Measurements from ENCODE around the gene GSTA3. TPM values are rescaled to one million over a fixed set of nuclear protein-coding genes. Genes with fewer than 3 reads are reported as not detected.
"Not testable (repeated sequence)": the region's sequence is repeated elsewhere in the genome, so short reads cannot be mapped to it uniquely, and the experiment has no call there.

Gene GSTA3
- total RNA-seq, 1 donor from 2014 or later = not detected

- H3K4me1 Mint-ChIP-seq (ENCODE audit: low read depth) = peaks cover 25% of the 10 kb centered on the region
- not testable (repeated sequence) for H3K36me3 Mint-ChIP-seq (ENCODE audit: insufficient read depth); H3K9me3 Mint-ChIP-seq (ENCODE audit: low read depth); DNase-seq (ENCODE audit: low spot score, unreplicated experiment); H3K27me3 Mint-ChIP-seq; H3K4me3 Mint-ChIP-seq (ENCODE audit: low read depth)
- H3K27ac Mint-ChIP-seq = peak overlapping the region; percentile 26
These were observed 8.7 kb upstream of the GSTA3 start for GRCh38 chr6:52918027-52918686.

- Mint-ChIP-seq H3K27me3 (no peaks in the 10 kb centered on the region), H3K36me3 (ENCODE audit: insufficient read depth) (no peaks in the 10 kb centered on the region), H3K4me1 (ENCODE audit: low read depth) (peaks cover 12% of the 10 kb centered on the region), H3K27ac (no peak overlapping the region), H3K4me3 (ENCODE audit: low read depth) (no peak overlapping the region), H3K9me3 (ENCODE audit: low read depth) (no peaks in the 10 kb centered on the region)
- no peak for TF ChIP-seq CTCF (IDR thresholded peaks at IDR 0.05; ENCODE audit: unreplicated experiment)
- no peak for DNase-seq (ENCODE audit: low spot score, unreplicated experiment)
These were observed 5.0 kb upstream of the GSTA3 start for GRCh38 chr6:52914516-52914915.

GRCh38 chr6:52910091-52910490 lies 593 bp upstream of the GSTA3 start:
- H3K9me3 Mint-ChIP-seq (ENCODE audit: low read depth) = peaks cover 4% of the 10 kb centered on the region
- no peaks in the 10 kb centered on the region for H3K36me3 Mint-ChIP-seq (ENCODE audit: insufficient read depth)
- H3K27me3 Mint-ChIP-seq = no peaks in the 10 kb centered on the region
- H3K4me3 Mint-ChIP-seq (ENCODE audit: low read depth) = no peak overlapping the region
- no peak for TF ChIP-seq CTCF (IDR thresholded peaks at IDR 0.05; ENCODE audit: unreplicated experiment)
- no peak for DNase-seq (ENCODE audit: low spot score, unreplicated experiment)
- H3K4me1 Mint-ChIP-seq (ENCODE audit: low read depth) = no peaks in the 10 kb centered on the region
- H3K27ac Mint-ChIP-seq = no peak overlapping the region

- Mint-ChIP-seq H3K4me3 (ENCODE audit: low read depth) (no peak overlapping the region), H3K36me3 (ENCODE audit: insufficient read depth) (no peaks in the 10 kb centered on the region), H3K27me3 (no peaks in the 10 kb centered on the region), H3K9me3 (ENCODE audit: low read depth) (peaks cover 4% of the 10 kb centered on the region), H3K27ac (no peak overlapping the region), H3K4me1 (ENCODE audit: low read depth) (no peaks in the 10 kb centered on the region)
- TF ChIP-seq CTCF (IDR thresholded peaks at IDR 0.05; ENCODE audit: unreplicated experiment) = no peak
- DNase-seq (ENCODE audit: low spot score, unreplicated experiment) = no peak
These were observed 367 bp downstream of the GSTA3 start for GRCh38 chr6:52909131-52909530.

- no peaks in the 10 kb centered on the region for H3K27me3 Mint-ChIP-seq
- peaks cover 4% of the 10 kb centered on the region for H3K9me3 Mint-ChIP-seq (ENCODE audit: low read depth)
- H3K4me3 Mint-ChIP-seq (ENCODE audit: low read depth) = no peak overlapping the region
- no peak overlapping the region for H3K27ac Mint-ChIP-seq
- no peak for DNase-seq (ENCODE audit: low spot score, unreplicated experiment)
- no peaks in the 10 kb centered on the region for H3K4me1 Mint-ChIP-seq (ENCODE audit: low read depth)
- no peaks in the 10 kb centered on the region for H3K36me3 Mint-ChIP-seq (ENCODE audit: insufficient read depth)
- TF ChIP-seq CTCF (IDR thresholded peaks at IDR 0.05; ENCODE audit: unreplicated experiment) = no peak
These were observed 972 bp downstream of the GSTA3 start for GRCh38 chr6:52908526-52908925.

GRCh38 chr6:52904562-52905279 lies 4.8 kb downstream of the GSTA3 start:
- no peak overlapping the region for H3K27ac Mint-ChIP-seq
- H3K9me3 Mint-ChIP-seq (ENCODE audit: low read depth) = peaks cover 4% of the 10 kb centered on the region
- peak; percentile 24 for TF ChIP-seq CTCF (IDR thresholded peaks at IDR 0.05; ENCODE audit: unreplicated experiment)
- no peaks in the 10 kb centered on the region for H3K4me1 Mint-ChIP-seq (ENCODE audit: low read depth)
- H3K4me3 Mint-ChIP-seq (ENCODE audit: low read depth) = no peak overlapping the region
- no peaks in the 10 kb centered on the region for H3K36me3 Mint-ChIP-seq (ENCODE audit: insufficient read depth)
- no peak for DNase-seq (ENCODE audit: low spot score, unreplicated experiment)
- H3K27me3 Mint-ChIP-seq = no peaks in the 10 kb centered on the region
